Measurements from ENCODE around the gene BRD7.

BRD7 gene

GRCh38 chr16:50395763-50396710 lies 27.2 kb upstream of the BRD7 start:
- Histone ChIP-seq H3K27ac (replicated peaks) (no peak overlapping the region), H3K27me3 (ENCODE audit: insufficient read depth, poor library complexity, severe bottlenecking) (no peaks in the 10 kb centered on the region), H3K4me3 (replicated peaks; ENCODE audit: insufficient read depth, low read length) (no peak overlapping the region)
- no peak for TF ChIP-seq POLR2AphosphoS5 (IDR thresholded peaks at IDR 0.05; ENCODE audit: low read depth)
- TF ChIP-seq REST (IDR thresholded peaks at IDR 0.05; ENCODE audit: insufficient replicate concordance, low read depth): no peak
- TF ChIP-seq, protein P1, sequence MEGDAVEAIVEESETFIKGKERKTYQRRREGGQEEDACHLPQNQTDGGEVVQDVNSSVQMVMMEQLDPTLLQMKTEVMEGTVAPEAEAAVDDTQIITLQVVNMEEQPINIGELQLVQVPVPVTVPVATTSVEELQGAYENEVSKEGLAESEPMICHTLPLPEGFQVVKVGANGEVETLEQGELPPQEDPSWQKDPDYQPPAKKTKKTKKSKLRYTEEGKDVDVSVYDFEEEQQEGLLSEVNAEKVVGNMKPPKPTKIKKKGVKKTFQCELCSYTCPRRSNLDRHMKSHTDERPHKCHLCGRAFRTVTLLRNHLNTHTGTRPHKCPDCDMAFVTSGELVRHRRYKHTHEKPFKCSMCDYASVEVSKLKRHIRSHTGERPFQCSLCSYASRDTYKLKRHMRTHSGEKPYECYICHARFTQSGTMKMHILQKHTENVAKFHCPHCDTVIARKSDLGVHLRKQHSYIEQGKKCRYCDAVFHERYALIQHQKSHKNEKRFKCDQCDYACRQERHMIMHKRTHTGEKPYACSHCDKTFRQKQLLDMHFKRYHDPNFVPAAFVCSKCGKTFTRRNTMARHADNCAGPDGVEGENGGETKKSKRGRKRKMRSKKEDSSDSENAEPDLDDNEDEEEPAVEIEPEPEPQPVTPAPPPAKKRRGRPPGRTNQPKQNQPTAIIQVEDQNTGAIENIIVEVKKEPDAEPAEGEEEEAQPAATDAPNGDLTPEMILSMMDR (IDR thresholded peaks at IDR 0.05; ENCODE audit: insufficient read depth, low read length): no peak
- no peak for DNase-seq (ENCODE audit: low read depth in 1 of 2, low spot score in 1 of 2)

DNA sequence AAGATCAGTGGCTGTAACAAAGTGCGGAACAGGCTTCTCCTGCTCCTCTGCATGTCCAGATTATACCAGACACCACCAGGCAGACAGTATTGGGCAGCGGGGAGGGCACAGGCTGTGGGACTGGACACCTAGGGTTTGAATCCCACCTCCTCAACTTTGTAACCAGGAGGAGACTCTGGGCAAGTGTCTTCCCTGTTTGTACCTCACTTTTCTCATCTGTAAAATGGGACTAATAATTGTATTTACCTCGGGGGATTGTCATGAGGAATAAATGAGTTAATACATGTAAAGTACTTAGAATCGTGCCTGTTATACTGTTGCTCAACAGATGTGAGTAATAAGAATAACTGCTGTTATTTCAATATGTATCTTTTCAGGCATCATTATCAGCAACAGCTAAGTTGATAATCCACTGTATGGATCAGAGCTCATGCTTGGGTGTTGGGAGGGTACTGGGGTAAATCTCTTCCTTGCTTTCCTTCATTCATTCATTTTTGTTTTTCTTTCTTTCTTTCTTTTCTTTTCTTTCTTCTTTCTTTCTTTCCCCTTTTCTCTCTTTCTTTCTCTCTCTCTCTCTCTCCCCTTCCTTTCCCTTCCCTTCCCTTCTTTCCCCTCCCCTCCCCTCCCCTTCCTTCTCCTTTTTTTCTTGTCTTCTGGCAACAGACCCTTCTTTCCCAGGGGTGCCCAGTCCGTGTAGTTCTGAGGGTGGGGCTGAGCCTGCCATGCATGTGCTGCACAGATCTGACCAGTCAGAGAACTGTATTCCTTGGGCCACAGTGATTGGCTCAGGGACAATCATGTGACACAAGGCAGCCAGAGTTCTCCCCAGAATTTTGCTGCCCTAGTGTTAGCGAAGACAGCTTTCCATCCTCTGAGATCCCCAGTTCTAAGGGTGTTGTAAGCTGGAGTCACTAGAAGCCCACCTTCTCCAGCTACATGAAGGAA lies 25.3 kb upstream of the BRD7 start:
- H3K4me3 ChIP-seq (replicated peaks; ENCODE audit: insufficient read depth, low read length): no peak overlapping the region
- TF ChIP-seq, protein P1 (IDR thresholded peaks at IDR 0.05; ENCODE audit: insufficient read depth, low read length): no peak
- TF ChIP-seq GABPA (IDR thresholded peaks at IDR 0.05; ENCODE audit: low read depth): no peak
- no peak for TF ChIP-seq POLR2AphosphoS5 (IDR thresholded peaks at IDR 0.05; ENCODE audit: low read depth)
- no peak for TF ChIP-seq REST (IDR thresholded peaks at IDR 0.05; ENCODE audit: insufficient replicate concordance, low read depth)
- no peak for TF ChIP-seq SPI1 (IDR thresholded peaks at IDR 0.05; ENCODE audit: borderline replicate concordance, low read depth)

DNA sequence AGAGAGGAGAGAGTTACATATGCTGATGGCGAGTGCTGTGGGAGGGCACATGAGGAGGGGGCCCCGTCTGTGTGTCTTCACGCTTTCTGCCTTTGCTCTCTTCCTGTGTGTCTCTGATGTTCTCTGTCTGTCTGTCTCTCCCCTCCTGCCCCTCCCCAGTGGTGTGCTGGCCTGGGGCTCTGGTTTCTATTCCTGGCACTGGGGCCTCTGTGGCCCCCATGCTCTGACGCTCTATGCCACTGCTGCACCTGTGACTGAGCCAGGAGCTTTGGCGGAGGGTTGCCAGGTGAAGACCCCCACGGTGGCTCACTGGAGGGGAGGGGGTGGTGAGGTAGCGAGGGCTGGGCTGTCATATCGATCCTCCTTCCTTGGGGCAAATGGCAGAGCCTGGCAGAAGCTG lies 24.6 kb upstream of the BRD7 start:
- Histone ChIP-seq H3K27me3 (ENCODE audit: insufficient read depth, poor library complexity, severe bottlenecking) (no peaks in the 10 kb centered on the region), H3K4me3 (replicated peaks; ENCODE audit: insufficient read depth, low read length) (no peak overlapping the region), H3K27ac (replicated peaks) (no peak overlapping the region)
- DNase-seq (ENCODE audit: low read depth in 1 of 2, low spot score in 1 of 2): no peak
- TF ChIP-seq, protein P1 (IDR thresholded peaks at IDR 0.05; ENCODE audit: insufficient read depth, low read length): no peak

More for the DNA sequence above, 25.3 kb upstream of the BRD7 start:
- no peaks in the 10 kb centered on the region for H3K27me3 ChIP-seq (ENCODE audit: insufficient read depth, poor library complexity, severe bottlenecking)
- DNase-seq (ENCODE audit: low read depth in 1 of 2, low spot score in 1 of 2): no peak
- H3K27ac ChIP-seq (replicated peaks): no peak overlapping the region

All from HL-60 (cell line).